Fibroblast of mammary gland (primary cell): ENCODE data around the gene RASL12.
A peak's percentile ranks its signal among the peaks of the same experiment; 100 is the strongest.

Source experiments
- DNase-seq: peaks from one replicate; pipeline ENCODE4 v3.0.0-alpha.2; 2010; ENCODE audit warnings: low read depth
- H3K4me3 ChIP-seq: 2 replicates; pipeline ENCODE4 v1.5.1; 2011; ENCODE audit warnings: low read depth, mild to moderate bottlenecking, low read length, moderate library complexity; ENCODE audit not compliant: control insufficient read depth
- CTCF ChIP-seq: conservative IDR thresholded peaks from 2 replicates; pipeline ENCODE4 v1.5.1; 2011; ENCODE audit warnings: low read depth, low read length, inconsistent platforms; ENCODE audit not compliant: control insufficient read depth, insufficient read depth

Gene RASL12

GRCh38 chr15:65055201-65055870 lies 12.5 kb downstream of the RASL12 start:
- H3K4me3 ChIP-seq, result no peak overlapping the region
- TF ChIP-seq CTCF, result no peak
- DNase-seq, result no peak

- no peak overlapping the region for H3K4me3 ChIP-seq
- TF ChIP-seq CTCF, result peak; percentile 94
- DNase-seq, result peak; percentile 64
Observed at GRCh38 chr15:65054333-65055200, 13.2 kb downstream of the RASL12 start.

GRCh38 chr15:65052956-65053355 lies 14.8 kb downstream of the RASL12 start:
- H3K4me3 ChIP-seq, result no peak overlapping the region
- TF ChIP-seq CTCF, result no peak
- no peak for DNase-seq

GRCh38 chr15:65051266-65051665 lies 16.5 kb downstream of the RASL12 start:
- no peak for TF ChIP-seq CTCF
- no peak for DNase-seq
- H3K4me3 ChIP-seq, result no peak overlapping the region

GRCh38 chr15:65050270-65050669 lies 17.5 kb downstream of the RASL12 start:
- no peak for DNase-seq
- no peak for TF ChIP-seq CTCF
- H3K4me3 ChIP-seq, result no peak overlapping the region

GRCh38 chr15:65049418-65049840 lies 18.4 kb downstream of the RASL12 start:
- TF ChIP-seq CTCF, result no peak
- H3K4me3 ChIP-seq, result peak overlapping the region; percentile 34
- DNase-seq, result peak; percentile 92
